GM19455 (cell line): Measurements from ENCODE around the gene GET4.
"Not testable (repeated sequence)": the region's sequence is repeated elsewhere in the genome, so short reads cannot be mapped to it uniquely, and the experiment has no call there.

ENCODE experiments used
- ATAC-seq: cut with Tn5 transposase; IDR thresholded peaks from one replicate; pipeline ENCODE4 v1.9.1; 2021; ENCODE audit not compliant: unreplicated experiment

Gene GET4

DNA sequence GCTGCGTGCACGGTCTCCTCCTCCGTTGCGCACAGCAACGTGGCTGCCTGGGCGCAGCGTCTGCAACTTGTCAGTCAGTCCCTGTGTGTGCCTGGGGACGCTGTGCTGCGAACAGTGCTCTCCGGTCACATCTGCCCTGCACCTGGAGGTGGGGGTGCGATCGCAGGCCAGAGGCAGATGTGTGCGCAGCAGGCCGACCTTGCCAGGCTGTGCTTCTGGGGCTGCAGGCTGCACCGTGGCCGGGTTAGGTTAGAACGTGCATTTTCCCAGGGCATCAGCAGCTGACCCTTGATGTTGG, 8.2 kb upstream of the GET4 start:
- ATAC-seq = no peak

DNA sequence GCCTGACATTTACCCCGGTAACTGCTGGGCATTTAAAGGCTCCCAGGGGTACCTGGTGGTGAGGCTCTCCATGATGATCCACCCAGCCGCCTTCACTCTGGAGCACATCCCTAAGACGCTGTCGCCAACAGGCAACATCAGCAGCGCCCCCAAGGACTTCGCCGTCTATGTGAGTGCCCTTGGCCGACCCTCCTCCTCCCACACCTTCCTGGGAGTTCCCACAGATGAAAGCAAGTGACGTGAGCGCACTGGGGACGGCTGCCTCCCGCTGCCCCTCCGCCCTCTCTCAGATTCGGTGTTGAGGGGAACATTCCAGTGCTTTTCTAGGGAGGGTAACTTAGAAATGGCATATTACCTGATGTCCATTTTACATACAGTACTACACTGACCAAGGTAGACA, 7.0 kb upstream of the GET4 start:
- no peak for ATAC-seq

DNA sequence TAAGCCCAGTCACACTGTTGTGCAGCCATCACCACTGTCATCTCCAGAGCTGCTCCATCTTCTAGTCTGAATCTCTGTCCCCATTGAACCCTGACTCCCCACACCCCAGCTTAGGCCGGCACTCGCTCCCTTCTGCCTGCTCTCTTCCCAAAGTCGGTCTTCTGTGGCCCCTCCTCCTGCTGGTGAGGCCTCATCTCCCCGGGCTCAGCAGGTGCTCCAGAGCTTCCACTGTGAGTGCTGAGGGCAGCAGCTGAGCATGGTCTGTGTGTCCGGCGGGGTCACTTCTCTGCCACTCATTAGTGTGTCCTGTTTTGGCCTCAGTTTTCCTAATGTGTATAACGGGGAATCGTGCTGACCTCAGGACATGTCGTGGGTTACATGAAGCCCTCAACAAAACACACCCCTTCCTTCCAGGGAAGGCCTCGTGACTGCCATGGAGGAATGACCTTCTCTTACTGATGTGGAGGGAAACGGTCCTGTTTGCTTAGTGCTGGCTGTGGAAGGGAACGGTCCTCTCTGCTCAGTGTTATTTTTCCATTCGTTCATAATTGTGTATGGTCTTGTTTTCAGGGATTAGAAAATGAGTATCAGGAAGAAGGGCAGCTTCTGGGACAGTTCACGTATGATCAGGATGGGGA, 4.3 kb upstream of the GET4 start:
- no peak for ATAC-seq

- not testable (repeated sequence) for ATAC-seq
Observed at GRCh38 chr7:872685-873084, 3.7 kb upstream of the GET4 start.

DNA sequence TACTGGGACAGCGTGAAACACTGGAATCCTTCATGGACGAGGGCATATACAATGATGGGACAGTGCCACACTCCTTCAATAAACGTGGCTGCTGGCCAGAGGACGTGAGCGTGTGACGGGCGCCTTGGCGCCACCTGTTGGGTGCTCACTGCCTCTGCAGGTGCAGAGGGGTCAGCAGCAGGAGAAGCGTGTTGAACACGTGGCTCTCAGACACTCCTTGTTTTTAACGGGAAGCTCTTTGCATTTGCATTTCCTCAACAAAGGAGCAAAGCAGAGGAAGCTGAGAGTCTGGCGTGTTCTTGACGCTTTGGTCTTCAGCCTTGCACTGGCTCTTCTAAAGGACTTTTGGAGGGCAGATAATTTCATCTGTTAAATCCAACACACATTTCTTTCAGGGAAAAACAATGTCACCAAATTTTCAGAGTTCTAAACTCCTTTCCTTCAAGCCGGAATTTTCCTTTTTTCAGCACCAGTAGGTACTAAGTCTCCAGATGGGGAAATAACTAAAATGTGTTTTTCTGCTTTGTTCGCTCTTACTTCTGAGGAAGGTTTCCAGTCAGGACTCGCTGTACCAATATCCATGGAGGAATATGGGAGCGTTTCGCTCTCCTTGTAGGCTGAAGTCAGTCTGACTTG, 2.9 kb upstream of the GET4 start:
- ATAC-seq = no peak

GRCh38 chr7:874031-874749, 2.2 kb upstream of the GET4 start:
- ATAC-seq = no peak

- no peak for ATAC-seq
Observed at GRCh38 chr7:875051-875450, 1.3 kb upstream of the GET4 start.

GRCh38 chr7:875476-876076, 778 bp upstream of the GET4 start:
- no peak for ATAC-seq

DNA sequence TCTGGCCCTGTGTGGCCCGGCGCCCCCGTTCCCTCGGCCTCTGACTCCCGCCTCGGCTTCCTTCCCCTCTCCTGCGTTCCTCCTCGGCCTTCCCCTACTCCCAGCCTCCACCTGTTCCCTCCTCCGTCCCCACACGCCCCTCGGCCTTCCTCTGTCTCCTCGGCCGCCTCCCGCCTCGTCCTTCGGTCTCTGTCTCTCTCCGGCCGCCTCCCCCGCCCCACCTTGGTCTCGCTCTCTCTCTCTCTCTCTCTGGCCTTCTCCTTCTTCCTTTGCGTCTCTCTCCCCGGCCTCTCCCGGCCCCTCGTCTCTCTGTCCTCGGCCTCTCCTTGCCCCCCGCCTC, 588 bp downstream of the GET4 start:
- peak; percentile 30 for ATAC-seq

DNA sequence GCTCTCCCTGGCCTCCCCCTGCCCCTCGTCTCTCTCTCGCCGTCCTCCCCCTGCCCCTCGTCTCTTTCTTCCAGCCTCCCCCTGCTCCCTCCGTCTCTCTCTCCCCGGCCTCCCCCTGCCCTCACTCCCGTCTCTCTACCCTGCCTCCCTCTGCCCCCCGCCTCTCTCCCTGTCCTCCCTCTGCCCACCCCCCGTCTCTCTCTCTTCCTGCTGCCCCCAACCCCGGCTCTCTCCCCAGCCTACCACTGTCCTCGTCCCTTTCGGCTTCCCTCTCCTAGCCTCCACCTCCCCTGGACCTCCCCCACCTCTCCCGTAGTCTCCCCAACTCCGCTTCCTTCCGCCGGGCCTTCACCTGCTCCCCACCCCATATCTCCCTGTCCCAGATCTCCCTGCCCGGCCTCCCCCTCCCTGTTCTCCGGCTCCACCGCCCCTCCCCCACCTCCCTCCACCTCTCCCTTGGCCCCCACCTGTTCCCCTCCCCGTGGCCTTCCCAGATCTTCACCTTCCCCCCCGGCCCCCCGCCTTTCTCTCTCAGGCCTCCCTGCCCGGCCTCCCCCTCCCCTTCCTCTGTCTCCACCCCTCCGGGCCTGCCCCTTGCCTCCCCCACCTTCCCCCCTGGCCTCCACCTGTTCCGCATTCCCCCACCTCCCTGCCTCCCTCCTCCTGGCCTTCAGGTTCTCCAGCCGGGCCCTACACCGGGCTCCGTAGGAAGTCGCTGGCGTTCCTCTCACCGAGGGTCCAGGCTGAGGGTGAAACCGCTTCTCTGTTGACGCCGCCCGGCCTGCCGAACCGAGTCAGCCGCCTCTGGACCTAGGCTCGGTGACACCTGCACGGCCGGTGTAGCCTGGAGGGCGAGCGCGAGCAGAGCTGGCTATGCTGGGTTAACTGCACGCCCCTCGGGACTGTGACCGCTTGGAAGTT, 1.2 kb downstream of the GET4 start:
- ATAC-seq = no peak

DNA sequence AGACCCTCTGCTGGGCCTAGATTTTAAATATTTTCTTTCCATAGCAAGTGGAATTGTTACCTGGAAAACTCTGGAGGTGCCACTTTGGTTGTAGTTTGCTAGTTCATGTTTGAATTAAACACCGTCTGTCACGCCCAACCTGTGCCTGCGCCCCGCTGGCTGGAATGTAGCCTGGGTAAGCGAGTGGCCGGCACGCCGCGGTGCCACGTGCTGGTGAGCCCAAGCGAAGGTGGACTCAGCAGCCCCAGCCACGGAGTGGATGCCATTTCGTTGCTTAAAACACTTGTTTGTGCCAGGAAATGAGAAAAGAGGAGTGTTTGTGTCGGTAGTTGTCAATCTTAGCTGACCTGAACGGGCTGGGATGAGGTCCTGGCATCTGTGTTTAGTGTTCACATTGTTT, 2.7 kb downstream of the GET4 start:
- ATAC-seq = no peak

DNA sequence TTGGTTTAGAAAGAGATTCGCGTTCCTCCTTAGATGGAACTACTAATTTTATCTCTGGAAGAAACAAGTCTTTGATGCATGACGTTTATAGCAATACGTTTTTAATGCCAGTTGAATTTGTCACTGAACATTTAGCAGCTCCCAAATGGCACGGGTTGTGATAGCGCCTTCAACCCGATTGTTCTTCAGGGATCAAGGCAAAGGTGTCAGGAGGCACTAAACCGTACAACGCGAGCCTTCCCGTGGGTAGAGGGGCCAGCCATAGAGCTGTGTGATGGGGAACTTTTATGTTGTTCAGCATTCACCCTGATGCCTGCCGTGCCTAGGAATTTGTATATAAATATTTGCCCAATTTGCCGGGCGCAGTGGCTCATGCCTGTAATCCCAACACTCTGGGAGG, 3.4 kb downstream of the GET4 start:
- no peak for ATAC-seq

DNA sequence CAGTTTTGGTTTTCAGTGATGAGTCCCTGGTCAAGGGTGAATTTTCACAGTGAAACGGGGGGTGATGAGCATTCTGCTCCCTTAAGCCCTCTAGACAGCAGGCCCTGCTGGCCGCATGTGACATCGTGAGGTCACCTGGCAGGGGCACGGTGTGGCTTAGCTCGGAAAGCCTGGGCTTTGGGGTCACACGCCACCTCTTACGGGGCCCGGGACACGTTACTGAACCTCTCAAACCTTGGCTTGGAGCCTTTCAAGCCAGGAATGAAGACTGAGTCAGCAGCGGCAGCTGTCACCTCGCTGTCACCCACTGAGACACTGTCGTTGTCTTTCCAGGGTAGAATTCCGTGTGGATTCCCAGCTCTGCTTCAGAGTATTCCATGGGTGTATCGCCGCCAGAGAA, 4.1 kb downstream of the GET4 start:
- ATAC-seq = no peak

DNA sequence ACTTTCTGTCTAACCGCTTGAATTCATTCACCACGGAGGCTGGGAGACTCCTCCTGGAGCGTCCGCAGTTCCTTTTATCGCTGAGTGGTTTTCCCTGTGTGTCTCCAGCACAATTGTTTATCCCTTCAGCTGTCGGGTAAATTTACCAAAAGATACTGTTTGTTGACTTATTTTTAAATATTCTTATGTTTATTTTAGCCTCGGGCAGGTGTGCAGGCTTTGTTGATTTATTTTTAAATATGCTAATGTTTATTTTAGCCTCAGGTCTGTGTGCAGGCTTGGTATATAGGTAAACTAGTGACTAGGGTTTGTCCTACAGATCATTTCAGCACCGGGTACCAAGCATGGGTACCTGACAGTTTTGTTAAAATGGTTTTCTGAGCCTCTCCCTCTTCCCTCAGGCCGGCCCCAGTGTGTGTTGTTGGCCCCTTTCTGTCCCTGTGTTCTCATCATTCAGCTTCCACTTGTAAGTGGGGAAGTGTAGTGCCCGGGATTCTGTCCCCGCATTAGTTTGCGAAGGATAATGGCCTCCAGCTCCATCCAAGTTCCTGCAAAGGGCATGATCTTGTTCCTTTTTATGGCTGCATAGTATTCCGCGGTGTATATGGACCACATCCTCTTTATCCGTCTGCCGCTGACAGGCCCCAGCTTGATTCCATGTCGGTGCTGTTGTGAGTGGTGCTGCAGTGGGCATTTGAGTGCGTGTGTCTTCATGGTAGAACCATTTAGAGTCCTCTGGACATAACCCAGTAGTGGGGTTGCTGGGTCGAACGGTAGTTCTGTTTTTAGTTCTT, 5.3 kb downstream of the GET4 start:
- ATAC-seq = no peak

- ATAC-seq = no peak
Observed at GRCh38 chr7:882336-883035, 6.1 kb downstream of the GET4 start.

- no peak for ATAC-seq
Observed at GRCh38 chr7:883055-884021, 7.0 kb downstream of the GET4 start.

GRCh38 chr7:884191-885003, 8.0 kb downstream of the GET4 start:
- ATAC-seq = no peak
